ENCODE results near the gene ATP2A3. TPM values are rescaled to one million over a fixed set of nuclear protein-coding genes. Genes with fewer than 3 reads are reported as not detected.

Gene ATP2A3
- total RNA-seq, 2 donors from 2014 or later, result 108 to 109 TPM

DNA sequence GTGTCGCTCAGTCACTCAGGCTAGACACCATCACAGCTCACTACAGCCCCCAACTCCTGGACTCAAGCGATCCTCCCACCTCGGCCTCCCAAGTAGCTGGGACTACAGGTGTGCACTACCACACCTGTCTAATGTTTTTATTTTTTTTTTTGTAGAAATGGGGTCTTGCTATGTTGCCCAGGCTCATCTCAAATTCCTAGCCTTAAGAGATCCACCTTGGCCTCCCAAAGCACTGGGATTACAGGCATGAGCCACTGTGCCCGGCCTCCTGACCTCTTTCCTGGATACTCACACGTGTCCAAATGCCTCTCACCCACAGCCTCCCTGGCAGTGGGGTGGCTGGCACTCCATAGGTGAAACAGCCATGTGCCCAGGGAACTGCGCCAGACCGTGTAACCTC, 88.9 kb downstream of the ATP2A3 start:
- Mint-ChIP-seq H3K4me1 (ENCODE audit: low read depth) (no peaks in the 10 kb centered on the region), H3K27ac (no peak overlapping the region), H3K4me3 (no peak overlapping the region), H3K9me3 (no peaks in the 10 kb centered on the region), H3K36me3 (ENCODE audit: insufficient read depth in 2 of 2) (no peaks in the 10 kb centered on the region), H3K27me3 (ENCODE audit: low read depth) (no peaks in the 10 kb centered on the region)
- DNase-seq (no peak), ATAC-seq (replicated peaks in 1 of 2) (no peak)

Other genes starting within 250 kb of the ATP2A3 start
- 10 to 100 TPM; 23.2 to 25.7 TPM for gene HASPIN, start 240.5 kb downstream of the ATP2A3 start, total RNA-seq
- gene ITGAE, start 163.2 kb downstream of the ATP2A3 start, total RNA-seq, result 10 to 100 TPM; 62.1 to 86.3 TPM
- gene NCBP3, start 118.2 kb downstream of the ATP2A3 start, total RNA-seq, result 10 to 100 TPM; 65.1 to 65.8 TPM
- gene CAMKK1, start 71.4 kb downstream of the ATP2A3 start, total RNA-seq, result 1 to 10 TPM; 2.2 to 2.6 TPM
- 1 to 10 TPM; 1.6 to 2.3 TPM for gene P2RX1, start 48.0 kb downstream of the ATP2A3 start, total RNA-seq
- gene ZZEF1, start 178.6 kb upstream of the ATP2A3 start, total RNA-seq, result 10 to 100 TPM; 40.0 to 44.7 TPM
- 10 to 100 TPM; 13.9 to 15.2 TPM for gene CYB5D2, start 178.8 kb upstream of the ATP2A3 start, total RNA-seq